H1 (cell line): ENCODE measurements around the gene ERN2. TPM values are rescaled to one million over a fixed set of nuclear protein-coding genes. Genes with fewer than 3 reads are reported as not detected.

Experiments used
- CREB1 ChIP-seq: IDR thresholded peaks from 2 replicates; pipeline ENCODE4 v1.6.1; 2012; ENCODE audit warnings: inconsistent platforms
- KDM1A ChIP-seq: fragments of 200-600, 300-600 bp; sonication (generic); IDR thresholded peaks from 2 replicates; pipeline ENCODE4 v1.7.1; 2016; ENCODE audit warnings: mild to moderate bottlenecking, low read length, borderline replicate concordance
- POU5F1 ChIP-seq: IDR thresholded peaks from 2 replicates; pipeline ENCODE4 v1.6.1; 2011; ENCODE audit warnings: low read depth, mild to moderate bottlenecking, low read length, moderate library complexity
- TAF1 ChIP-seq: IDR thresholded peaks from 2 replicates; pipeline ENCODE4 v1.6.1; 2011; ENCODE audit warnings: mild to moderate bottlenecking, low read depth, low read length
- ZNF274 ChIP-seq: IDR thresholded peaks from 2 replicates; pipeline ENCODE4 v1.7.0; 2012; ENCODE audit warnings: low read length, borderline replicate concordance; ENCODE audit errors: extremely low read depth
- polyA plus RNA-seq, 7 experiments: library from polyadenylated mRNA; depleted of rRNA in 3 of 7; stranded (reverse) in 5 of 7; unstranded in 2 of 7; fragments of >200 nt in 5 of 7; fragments of 200-250 nt in 2 of 7; gene quantifications; 1 replicate in 5 of 7; 2 replicates in 1 of 7; 4 replicates in 1 of 7; pipeline versions ENCODE4 v1.2.1 to v1.2.3, GENCODE V29; 2011 to 2013; ENCODE audit warnings: missing spikeins in 2 of 7, mixed read lengths in 2 of 7
- total RNA-seq: library from RNA; stranded (reverse); fragmentation: NEBNext Ultra II Directional; extraction: Animal tissue kit (Norgen Biotek cat#: 25700); gene quantifications from 2 replicates; pipeline ENCODE4 v1.2.1, GENCODE V29; 2021

ERN2 gene
- total and polyA plus RNA-seq, 2 of the 8 experiments (the other 6 are each of a cell fraction or from before 2014, with no cell fraction given): 2.4 to 4.4 TPM

- no peak for TF ChIP-seq POU5F1
- no peak for TF ChIP-seq KDM1A
- TF ChIP-seq ZNF274: no peak
- no peak for TF ChIP-seq TAF1
- no peak for TF ChIP-seq CREB1
Measured at GRCh38 chr16:23689442-23690187, 23.4 kb downstream of the ERN2 start (continued).
